ENCODE results near the gene AFMID. TPM values are rescaled to one million over a fixed set of nuclear protein-coding genes. Genes with fewer than 3 reads are reported as not detected.

Gene AFMID
- total and polyA plus RNA-seq, 2 donors (not counting 3 experiments of a cell fraction or from before 2014, with no cell fraction given): 33.5 to 42.9 TPM

DNA sequence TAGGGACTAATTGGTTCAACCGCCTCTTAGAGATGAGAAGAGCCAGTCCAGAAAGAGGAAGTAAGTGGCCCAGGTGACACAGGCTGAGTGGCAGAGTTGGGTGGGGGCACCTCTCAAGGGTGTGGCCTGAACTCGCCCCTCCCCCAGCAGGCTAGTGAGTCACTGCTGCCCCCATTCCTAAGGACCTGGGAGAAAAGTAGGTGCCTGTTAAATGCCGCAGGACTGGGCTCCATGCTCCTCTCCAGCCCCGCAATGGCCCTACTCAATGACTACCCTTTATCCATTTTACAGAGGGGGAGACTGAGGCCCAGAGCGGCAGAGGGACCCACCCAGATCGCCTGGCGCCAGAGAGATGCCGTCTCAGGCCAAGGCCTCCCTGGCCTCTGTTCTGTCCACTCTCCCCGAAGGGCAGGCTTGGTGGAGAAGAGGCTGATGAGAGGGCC lies 52.3 kb downstream of the AFMID start:
- BruUV-seq (replicated peaks): no TSS peak
- TF ChIP-seq POLR2AphosphoS5 (IDR thresholded peaks at IDR 0.05; ENCODE audit: insufficient read depth, low read depth, low read length) (no peak), JUN (IDR thresholded peaks at IDR 0.05; ENCODE audit: borderline replicate concordance, insufficient read depth, insufficient read length, low read depth) (no peak), EZH2 (IDR thresholded peaks at IDR 0.05; ENCODE audit: borderline replicate concordance, low read depth, low read length, severe bottlenecking) (no peak), GATA2 (IDR thresholded peaks at IDR 0.05; ENCODE audit: insufficient read depth, insufficient read length, low read depth, low read length) (no peak), MYC (IDR thresholded peaks at IDR 0.05; ENCODE audit: low read depth, low read length) (no peak), FOS (IDR thresholded peaks at IDR 0.05; ENCODE audit: borderline replicate concordance, insufficient read depth, low read length) (no peak), POLR2A (IDR thresholded peaks at IDR 0.05; ENCODE audit: low read depth, low read length) (no peak)
- TF ChIP-seq, protein P1, sequence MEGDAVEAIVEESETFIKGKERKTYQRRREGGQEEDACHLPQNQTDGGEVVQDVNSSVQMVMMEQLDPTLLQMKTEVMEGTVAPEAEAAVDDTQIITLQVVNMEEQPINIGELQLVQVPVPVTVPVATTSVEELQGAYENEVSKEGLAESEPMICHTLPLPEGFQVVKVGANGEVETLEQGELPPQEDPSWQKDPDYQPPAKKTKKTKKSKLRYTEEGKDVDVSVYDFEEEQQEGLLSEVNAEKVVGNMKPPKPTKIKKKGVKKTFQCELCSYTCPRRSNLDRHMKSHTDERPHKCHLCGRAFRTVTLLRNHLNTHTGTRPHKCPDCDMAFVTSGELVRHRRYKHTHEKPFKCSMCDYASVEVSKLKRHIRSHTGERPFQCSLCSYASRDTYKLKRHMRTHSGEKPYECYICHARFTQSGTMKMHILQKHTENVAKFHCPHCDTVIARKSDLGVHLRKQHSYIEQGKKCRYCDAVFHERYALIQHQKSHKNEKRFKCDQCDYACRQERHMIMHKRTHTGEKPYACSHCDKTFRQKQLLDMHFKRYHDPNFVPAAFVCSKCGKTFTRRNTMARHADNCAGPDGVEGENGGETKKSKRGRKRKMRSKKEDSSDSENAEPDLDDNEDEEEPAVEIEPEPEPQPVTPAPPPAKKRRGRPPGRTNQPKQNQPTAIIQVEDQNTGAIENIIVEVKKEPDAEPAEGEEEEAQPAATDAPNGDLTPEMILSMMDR (IDR thresholded peaks at IDR 0.05; ENCODE audit: extremely low read depth in 1 of 2, insufficient read depth in 1 of 2, low read depth in 1 of 2, low read length in 2 of 2): no peak
- TF ChIP-seq, protein P2, sequence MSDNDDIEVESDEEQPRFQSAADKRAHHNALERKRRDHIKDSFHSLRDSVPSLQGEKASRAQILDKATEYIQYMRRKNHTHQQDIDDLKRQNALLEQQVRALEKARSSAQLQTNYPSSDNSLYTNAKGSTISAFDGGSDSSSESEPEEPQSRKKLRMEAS (IDR thresholded peaks at IDR 0.05; ENCODE audit: insufficient read depth, insufficient read length): no peak
- no peaks in the 10 kb centered on the region for H3K27me3 ChIP-seq (ENCODE audit: control insufficient read depth in 2 of 2, insufficient read depth in 2 of 2, low read length in 2 of 2)
- peaks cover 3% of the 10 kb centered on the region for H3K4me1 ChIP-seq (ENCODE audit: control insufficient read depth, extremely low read depth, insufficient read depth, low read length)
- no peak overlapping the region for H3K27ac ChIP-seq (ENCODE audit: insufficient read depth, low read depth, low read length)
- intact Hi-C loops (cut with micrococcal nuclease): no loop called here
- no peak for FAIRE-seq
- no peak overlapping the region for H3K4me2 ChIP-seq (ENCODE audit: insufficient read depth, low read length)
- POLR2A ChIA-PET: no interaction called here
- no peak overlapping the region for H3K4me3 ChIP-seq (replicated peaks in 1 of 3; ENCODE audit: insufficient read depth in 1 of 3, low read depth in 1 of 3, low read length in 3 of 3)
- DNase-seq (ENCODE audit: low read depth, low spot score): no peak
- CTCF ChIA-PET: no interaction called here
- no peaks in the 10 kb centered on the region for H4K20me1 ChIP-seq (replicated peaks; ENCODE audit: control insufficient read depth, extremely low read depth, insufficient read depth, low read length)
- no peak overlapping the region for H2AFZ ChIP-seq (ENCODE audit: low read depth, low read length)
- no peaks in the 10 kb centered on the region for H3K36me3 ChIP-seq (ENCODE audit: control insufficient read depth in 2 of 2, extremely low read depth in 1 of 2, insufficient read depth in 2 of 2, low read length in 2 of 2)
- dilution Hi-C loops (cut with MboI; ENCODE audit: extremely low pct_ligation_motif_present, low sequenced_read_pairs): no loop called here
- H3K9ac ChIP-seq (replicated peaks; ENCODE audit: extremely low read depth, insufficient read depth, low read length): no peak overlapping the region
- H3K79me2 ChIP-seq (ENCODE audit: control insufficient read depth, insufficient read depth, low read length): no peaks in the 10 kb centered on the region
- no peaks in the 10 kb centered on the region for H3K9me1 ChIP-seq (replicated peaks; ENCODE audit: control insufficient read depth, extremely low read depth, insufficient read depth, low read length)
- H3K9me3 ChIP-seq (replicated peaks; ENCODE audit: control insufficient read depth, insufficient read depth, low read length): no peaks in the 10 kb centered on the region
